Smooth muscle cell (in vitro differentiated cells): ENCODE measurements around the gene FGFR3. TPM values are rescaled to one million over a fixed set of nuclear protein-coding genes. Genes with fewer than 3 reads are reported as not detected.

Experiments used
- DNase-seq: peaks from one replicate; lab custom pipeline; 2025; ENCODE audit not compliant: unreplicated experiment; lab: John Stamatoyannopoulos, UW
- H2AFZ ChIP-seq: fragments of 200-600 bp; sonication (generic); 2 replicates; pipeline ENCODE4 v1.6.0; 2016; ENCODE audit warnings: antibody characterized with exemption, low read depth, mild to moderate bottlenecking
- H3F3A ChIP-seq: fragments of 200-600 bp; sonication (generic); 2 replicates; pipeline ENCODE4 v1.6.0; 2017; ENCODE audit warnings: antibody characterized with exemption, low read depth
- H3K27ac ChIP-seq: fragments of 200-600 bp; sonication (generic); 2 replicates; pipeline ENCODE4 v1.5.1; 2016; ENCODE audit warnings: low read depth, mild to moderate bottlenecking
- H3K27me3 ChIP-seq: fragments of 200-600 bp; sonication (generic); 2 replicates; pipeline ENCODE4 v1.6.1; 2016; ENCODE audit warnings: low read depth, mild to moderate bottlenecking
- H3K36me3 ChIP-seq: fragments of 200-600 bp; sonication (generic); 2 replicates; pipeline ENCODE4 v1.5.1; 2016; ENCODE audit warnings: low read depth
- H3K4me1 ChIP-seq: fragments of 200-600 bp; sonication (generic); 2 replicates; pipeline ENCODE4 v1.5.1; 2016; ENCODE audit warnings: low read depth
- H3K4me2 ChIP-seq: fragments of 200-600 bp; sonication (generic); 2 replicates; pipeline ENCODE4 v1.6.0; 2016; ENCODE audit warnings: mild to moderate bottlenecking
- H3K4me3 ChIP-seq: fragments of 200-600 bp; sonication (generic); 2 replicates; pipeline ENCODE4 v1.5.1; 2016; ENCODE audit warnings: mild to moderate bottlenecking
- H3K79me2 ChIP-seq: fragments of 200-600 bp; sonication (generic); 2 replicates; pipeline ENCODE4 v1.6.0; 2016; ENCODE audit warnings: low read depth, mild to moderate bottlenecking
- H3K9ac ChIP-seq: fragments of 200-600 bp; sonication (generic); 2 replicates; pipeline ENCODE4 v1.6.0; 2016; ENCODE audit warnings: low read depth
- H3K9me3 ChIP-seq: fragments of 200-600 bp; sonication (generic); replicated peaks from 2 replicates; pipeline ENCODE4 v1.5.1; 2016; ENCODE audit warnings: low read depth
- H4K20me1 ChIP-seq: fragments of 200-600 bp; sonication (generic); 2 replicates; pipeline ENCODE4 v1.6.0; 2016; ENCODE audit warnings: low read depth
- CTCF ChIP-seq: fragments of 200-600 bp; sonication (generic); IDR thresholded peaks from 2 replicates; pipeline ENCODE4 v1.5.1; 2017; ENCODE audit warnings: borderline replicate concordance, mild to moderate bottlenecking, antibody characterized with exemption; ENCODE audit not compliant: insufficient read depth, poor library complexity, severe bottlenecking
- WGBS: methylation state at CpG from one replicate; pipeline ENCODE4 v1.1.7; 2016; ENCODE audit warnings: low lambda C conversion rate; 5-methylcytosine and 5-hydroxymethylcytosine counted together
- polyA plus RNA-seq: library from polyadenylated mRNA; unstranded; fragments of >200 nt; fragmentation: Nextera tagmentation; extraction: Ambion mirVana; gene quantifications from 2 replicates; pipeline ENCODE4 v1.2.1, GENCODE V29; 2016
- total RNA-seq: library from RNA; depleted of rRNA; stranded (reverse); fragments of >200 nt; gene quantifications from 2 replicates; pipeline ENCODE4 v1.2.3, GENCODE V29; 2014

FGFR3 gene
- total and polyA plus RNA-seq, 2 experiments from 2014 or later: 6.6 to 13.6 TPM

GRCh38 chr4:1803523-1804423 lies 10.7 kb downstream of the FGFR3 start:
- DNase-seq: no peak
- Histone ChIP-seq H3K9ac (no peak overlapping the region), H3K4me1 (no peaks in the 10 kb centered on the region), H3K4me2 (no peak overlapping the region), H3F3A (peaks cover 3% of the 10 kb centered on the region), H3K4me3 (no peak overlapping the region), H3K36me3 (no peaks in the 10 kb centered on the region), H2AFZ (no peak overlapping the region), H3K27me3 (no peaks in the 10 kb centered on the region), H3K27ac (no peak overlapping the region), H3K9me3 (no peaks in the 10 kb centered on the region), H3K79me2 (no peaks in the 10 kb centered on the region), H4K20me1 (no peaks in the 10 kb centered on the region)
- TF ChIP-seq CTCF: no peak
- WGBS: 97% methylated on average over 51 of the region's 51 CpGs

GRCh38 chr4:1804638-1805492 lies 11.8 kb downstream of the FGFR3 start:
- Histone ChIP-seq H3K4me1 (no peaks in the 10 kb centered on the region), H3K9ac (no peak overlapping the region), H3K9me3 (no peaks in the 10 kb centered on the region), H3K4me2 (no peak overlapping the region), H4K20me1 (no peaks in the 10 kb centered on the region), H3K79me2 (no peaks in the 10 kb centered on the region), H3K4me3 (no peak overlapping the region), H3K36me3 (no peaks in the 10 kb centered on the region), H3F3A (peaks cover 3% of the 10 kb centered on the region), H3K27me3 (no peaks in the 10 kb centered on the region), H3K27ac (no peak overlapping the region), H2AFZ (no peak overlapping the region)
- WGBS: 96% methylated on average over 36 of the region's 37 CpGs
- TF ChIP-seq CTCF: no peak
- no peak for DNase-seq

GRCh38 chr4:1805493-1806222 lies 12.6 kb downstream of the FGFR3 start:
- Histone ChIP-seq H3K27me3 (no peaks in the 10 kb centered on the region), H3K9ac (no peak overlapping the region), H3K4me3 (no peak overlapping the region), H3K9me3 (no peaks in the 10 kb centered on the region), H3K36me3 (no peaks in the 10 kb centered on the region), H2AFZ (no peak overlapping the region), H3K27ac (no peak overlapping the region), H4K20me1 (no peaks in the 10 kb centered on the region), H3K4me1 (no peaks in the 10 kb centered on the region), H3F3A (peaks cover 3% of the 10 kb centered on the region), H3K4me2 (no peak overlapping the region), H3K79me2 (no peaks in the 10 kb centered on the region)
- WGBS: 94% methylated on average over 46 of the region's 47 CpGs
- TF ChIP-seq CTCF: no peak
- no peak for DNase-seq
